Stimulated activated CD8-positive, alpha-beta memory T cell treated with anti-CD3 and anti-CD28 coated beads, Interleukin-4, amount 100 ng/mL, for 4 hours (primary cell): ENCODE measurements around the gene CDC42SE2.
A peak's percentile ranks its signal among the peaks of the same experiment; 100 is the strongest.
"Not testable (repeated sequence)": the region's sequence is repeated elsewhere in the genome, so short reads cannot be mapped to it uniquely, and the experiment has no call there.

Source experiments
- DNase-seq, 2 donors: peaks; one replicate each; pipeline ENCODE4 v3.0.0-alpha.2; 2020; ENCODE audit warnings: low read depth in 2 of 2, low spot score in 1 of 2

Gene CDC42SE2

DNA sequence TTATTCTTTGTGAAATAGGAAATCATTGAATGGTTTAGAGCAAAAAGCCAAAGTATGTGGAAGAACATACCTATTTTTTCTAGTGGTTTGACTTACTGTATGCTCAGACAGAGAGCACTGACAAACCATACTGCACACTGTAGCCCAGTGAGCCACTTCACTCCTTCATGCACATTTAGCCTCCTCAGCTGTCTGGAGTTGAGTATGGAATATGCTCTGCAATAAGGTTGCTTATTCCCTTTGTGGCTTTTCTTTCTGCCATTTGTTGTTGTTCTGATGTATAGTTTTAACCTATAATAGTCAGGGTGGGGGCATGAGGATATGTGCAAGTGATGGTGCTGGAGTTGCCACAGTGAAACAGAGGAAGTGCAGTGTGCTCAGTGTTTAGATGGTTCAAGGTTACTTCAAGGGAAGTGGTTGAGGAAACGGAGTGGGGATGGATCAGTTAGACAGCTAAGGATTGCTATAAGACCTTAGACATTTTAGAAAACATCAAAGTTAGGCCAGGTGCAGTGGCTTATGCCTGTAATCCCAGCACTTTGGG lies 100.7 kb downstream of the CDC42SE2 start:
- no peak for DNase-seq

DNA sequence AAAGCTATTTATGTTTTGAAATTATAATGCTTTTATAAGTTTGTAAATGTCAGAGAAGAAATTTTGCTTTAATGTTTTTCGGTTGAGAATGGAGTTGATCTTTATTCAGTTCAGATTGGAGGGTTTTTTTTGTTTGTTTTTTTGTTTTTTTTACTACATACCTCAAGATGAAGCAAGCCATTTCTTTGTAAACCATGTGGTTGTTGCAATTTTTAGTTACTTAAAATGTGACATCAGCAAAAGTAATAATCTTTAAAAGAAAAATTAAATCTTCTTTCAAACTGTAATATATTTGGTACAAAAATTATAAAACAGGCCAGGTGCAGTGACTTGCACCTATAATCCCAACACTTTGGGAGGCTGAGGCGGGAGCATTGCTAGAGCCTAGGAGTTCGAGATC lies 102.6 kb downstream of the CDC42SE2 start:
- DNase-seq, result no peak

DNA sequence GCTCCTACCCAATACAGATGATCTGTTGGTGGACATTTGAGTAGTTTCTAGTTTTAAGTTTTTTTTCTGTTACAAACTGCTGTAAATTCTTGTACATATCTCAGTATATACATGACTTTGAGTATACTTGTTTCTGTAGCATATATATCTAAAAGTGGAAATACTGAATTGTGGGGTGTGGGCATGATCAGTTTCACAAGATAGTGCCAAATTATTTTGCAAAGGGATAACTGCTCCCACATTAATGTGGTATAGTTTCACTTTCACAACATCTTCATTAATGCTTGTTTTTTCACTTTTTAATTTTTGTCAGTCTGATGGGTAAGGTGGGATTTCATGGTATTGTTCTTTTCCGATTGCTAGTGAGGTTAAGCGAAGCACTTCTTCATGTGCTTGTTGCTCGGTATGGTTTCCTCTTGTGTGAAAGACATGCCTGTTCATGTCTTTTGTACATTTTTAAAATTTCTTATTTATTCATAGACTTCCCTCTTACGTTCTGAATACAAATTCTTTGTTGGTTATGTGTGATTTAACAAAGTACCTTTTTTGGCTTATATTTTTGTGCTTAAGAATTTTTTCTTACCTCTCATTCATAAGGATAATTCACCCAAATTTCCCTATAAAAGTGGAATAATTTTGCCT lies 103.5 kb downstream of the CDC42SE2 start:
- no peak for DNase-seq

DNA sequence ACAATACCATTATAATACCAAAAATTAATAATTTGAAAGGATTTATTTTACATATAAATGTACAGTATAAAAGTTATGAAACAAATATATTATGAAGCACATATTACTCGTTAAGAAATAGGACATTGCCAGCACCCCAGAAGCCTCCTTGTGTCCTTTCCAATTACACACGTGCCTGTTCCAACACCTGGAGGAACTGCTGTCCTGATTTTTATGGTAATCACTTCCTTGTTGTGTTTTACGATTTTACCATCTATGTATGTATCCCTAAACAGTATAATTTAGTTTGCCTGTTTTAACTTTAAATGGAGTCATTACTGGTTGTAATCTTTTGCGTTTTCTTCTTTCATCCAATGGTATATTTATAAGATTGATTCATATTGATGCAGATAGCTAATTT lies 105.0 kb downstream of the CDC42SE2 start:
- no peak for DNase-seq

DNA sequence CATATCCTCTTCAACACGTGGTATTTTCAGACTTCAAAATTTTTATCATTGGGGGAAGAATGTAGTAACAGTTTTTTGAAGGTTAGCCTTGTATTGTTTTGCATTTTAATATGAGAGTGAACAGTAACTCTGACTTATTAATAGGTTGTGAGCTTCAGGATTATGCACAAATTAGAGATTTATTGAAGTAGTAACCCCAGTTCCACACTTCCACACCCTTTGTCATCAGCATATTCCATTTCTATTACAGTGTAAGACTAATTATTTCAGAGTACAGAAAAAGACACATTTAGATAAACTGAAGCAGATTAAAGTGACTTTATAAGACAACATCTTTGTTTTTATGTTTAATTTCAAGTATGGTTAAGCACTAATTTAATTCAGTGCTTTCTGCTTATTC lies 105.7 kb downstream of the CDC42SE2 start:
- no peak for DNase-seq

DNA sequence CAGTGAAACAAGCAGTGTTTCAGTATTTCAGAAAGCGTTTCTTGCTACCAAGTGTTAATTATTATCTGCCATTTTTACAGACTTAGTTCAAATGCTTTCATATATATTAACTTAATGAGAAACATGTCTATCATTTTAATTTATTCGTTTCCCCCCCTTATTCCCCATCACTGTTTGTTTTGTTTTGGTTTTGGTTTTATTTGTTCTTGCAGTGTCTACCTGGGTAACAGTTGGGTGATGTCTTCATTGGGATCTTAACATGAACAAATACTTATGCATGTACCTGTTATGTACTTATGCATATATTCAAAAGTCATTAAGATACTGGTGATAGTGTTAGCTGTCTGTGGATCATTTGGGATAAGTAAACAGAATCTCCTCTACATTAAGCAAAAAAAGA lies 108.0 kb downstream of the CDC42SE2 start:
- DNase-seq, result no peak

DNA sequence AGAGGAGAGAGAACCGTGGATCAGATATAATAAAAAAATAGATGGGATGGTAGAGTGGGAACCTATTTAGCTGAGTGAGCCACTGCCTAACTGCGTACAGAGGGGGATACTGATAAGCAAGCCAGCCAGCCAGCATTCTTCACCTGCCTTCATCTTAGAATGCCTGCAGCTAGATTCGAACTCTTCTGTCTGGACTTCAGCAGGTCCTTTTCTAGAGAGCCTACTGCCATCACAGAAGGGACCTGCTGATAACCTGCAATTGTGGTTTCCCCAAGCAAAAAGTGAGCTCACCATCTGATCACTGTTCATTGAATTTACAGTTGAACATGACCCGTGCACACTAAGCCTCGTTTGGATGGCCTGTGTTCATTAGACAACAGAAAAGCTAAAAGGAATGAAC lies 109.4 kb downstream of the CDC42SE2 start:
- DNase-seq, result no peak

DNA sequence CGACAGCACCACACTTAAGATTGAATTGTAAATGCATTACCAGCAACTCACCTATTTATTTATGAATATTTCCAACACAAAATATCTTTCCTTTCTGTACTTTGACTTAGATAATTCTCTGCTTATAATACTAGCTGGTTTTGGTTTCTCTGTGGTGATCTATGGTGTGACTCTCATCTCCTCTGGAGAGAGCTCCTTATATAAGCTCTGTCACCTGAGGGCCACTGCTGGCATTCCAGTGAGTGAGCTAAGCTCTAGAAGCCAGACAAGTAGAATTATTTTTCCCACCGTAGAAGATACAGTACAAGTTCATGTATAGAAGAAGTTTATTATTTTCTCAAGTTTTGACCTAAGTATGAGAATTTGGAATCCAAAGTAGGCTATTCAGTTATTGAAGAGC lies 111.5 kb downstream of the CDC42SE2 start:
- no peak for DNase-seq

DNA sequence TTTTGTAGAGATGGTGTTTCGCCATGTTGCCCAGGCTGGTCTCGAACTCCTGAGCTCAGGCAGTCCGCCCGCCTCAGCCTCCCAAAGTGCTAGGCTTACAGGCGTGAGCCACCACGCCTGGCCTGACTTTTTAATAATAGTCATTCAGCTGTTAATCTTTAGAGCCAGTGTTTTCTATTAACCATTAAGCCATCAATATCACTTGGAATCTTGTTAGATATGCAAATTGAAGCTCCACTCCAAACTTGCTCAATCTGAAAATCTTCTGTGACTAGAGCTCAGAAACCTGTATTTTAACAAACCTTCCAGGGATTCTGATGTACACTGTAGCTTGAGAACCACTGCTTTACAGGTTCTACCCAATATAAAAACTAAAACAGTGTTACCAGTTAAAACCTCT lies 113.5 kb downstream of the CDC42SE2 start:
- no peak for DNase-seq

DNA sequence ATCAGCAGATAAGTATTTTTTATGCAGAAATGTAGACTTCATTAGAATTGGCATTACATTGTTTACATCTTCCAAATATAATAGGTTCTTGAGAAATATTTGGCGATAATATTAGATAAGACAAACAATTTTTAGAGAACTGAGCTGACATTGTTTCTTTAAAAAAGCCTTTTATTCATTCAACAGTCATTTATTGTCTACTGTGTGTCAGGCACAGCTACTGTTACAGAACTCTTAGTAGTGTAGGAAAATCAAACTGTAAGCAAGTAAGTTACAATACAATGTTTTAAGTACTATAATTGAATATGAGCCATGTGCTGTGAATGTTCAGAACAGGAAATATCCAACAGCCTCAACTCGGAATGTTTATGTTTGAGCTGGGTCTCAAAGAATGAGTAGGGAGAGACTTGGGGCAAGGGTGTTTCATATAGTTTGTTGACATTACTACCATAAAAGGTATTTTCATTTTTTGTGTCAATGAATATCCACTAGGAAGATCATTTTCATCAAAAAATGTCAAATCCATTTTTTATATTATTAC lies 114.0 kb downstream of the CDC42SE2 start:
- no peak for DNase-seq

DNA sequence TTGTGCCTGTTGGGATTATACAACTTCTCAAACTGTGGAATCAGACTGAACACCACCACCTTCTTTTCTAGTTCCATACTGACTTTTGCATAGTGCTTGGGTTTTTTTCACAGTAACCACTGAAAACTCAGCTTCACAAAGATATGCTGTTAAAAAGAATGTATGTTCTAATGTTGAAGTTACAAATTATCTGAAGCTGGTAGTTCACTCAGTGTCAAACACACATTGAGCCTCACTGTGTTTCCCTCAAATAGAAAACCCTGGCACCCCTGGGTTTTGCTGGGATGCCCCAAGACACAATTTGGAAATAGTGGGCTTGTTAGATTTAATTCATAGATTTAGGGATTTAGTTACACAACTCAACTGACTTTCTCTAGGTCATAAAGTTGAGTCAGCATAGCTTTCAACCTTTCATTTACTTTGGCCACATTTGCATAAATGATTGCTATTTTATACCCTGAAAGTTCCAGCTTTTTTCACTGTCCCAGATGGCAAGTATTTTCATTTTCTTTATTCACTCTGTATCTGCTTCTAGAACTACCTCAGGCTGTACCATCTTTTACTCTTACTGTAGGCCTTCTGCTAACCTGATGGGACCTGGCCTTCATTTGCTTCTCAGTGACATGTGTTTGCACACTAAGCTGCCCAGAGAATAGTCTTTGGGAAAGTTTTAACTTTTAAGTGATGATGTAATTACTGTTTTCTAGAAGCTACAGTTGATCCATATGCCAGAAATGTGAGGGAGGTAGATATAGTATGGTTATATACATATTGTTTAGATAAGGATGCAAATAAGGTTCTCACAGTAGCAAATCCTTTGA lies 115.1 kb downstream of the CDC42SE2 start:
- no peak for DNase-seq

DNA sequence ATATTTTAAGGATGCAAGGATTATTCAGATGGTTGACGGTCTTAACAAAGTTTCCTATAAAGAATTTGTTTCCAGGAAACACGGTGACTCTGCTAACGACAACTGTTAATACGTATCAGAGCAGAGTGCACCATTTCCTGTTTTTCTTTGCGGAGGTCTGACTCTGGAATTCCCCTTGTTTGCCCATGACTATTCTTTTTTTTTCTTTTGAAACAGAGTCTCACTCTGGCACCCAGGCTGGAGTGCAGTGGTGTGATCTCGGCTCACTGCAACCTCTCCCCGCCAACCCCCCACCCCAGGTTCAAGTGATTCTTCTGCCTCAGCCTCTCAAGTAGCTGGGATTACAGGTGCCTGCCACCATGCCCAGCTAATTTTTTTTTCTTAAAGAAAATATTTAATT lies 115.9 kb downstream of the CDC42SE2 start:
- peak; percentile 28 to 62 for DNase-seq

DNA sequence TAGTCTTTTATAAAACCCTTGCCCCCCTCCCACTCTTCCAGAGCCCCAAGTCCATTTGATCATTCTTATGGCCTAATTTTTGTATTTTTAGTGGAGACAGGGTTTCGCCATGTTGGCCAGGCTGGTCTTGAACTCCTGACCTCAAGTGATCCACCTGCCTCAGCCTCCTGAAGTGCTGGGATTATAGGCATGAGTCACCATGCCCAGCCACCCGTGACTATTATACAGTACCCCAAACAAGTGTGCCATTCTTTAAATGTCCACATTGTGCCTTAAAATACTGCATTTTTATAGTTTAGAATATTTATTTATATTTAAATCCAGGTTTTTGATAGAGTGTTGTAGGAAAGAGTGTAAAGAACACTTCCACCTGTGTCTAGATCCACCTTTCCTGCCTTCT lies 116.4 kb downstream of the CDC42SE2 start:
- DNase-seq, result not testable (repeated sequence)

DNA sequence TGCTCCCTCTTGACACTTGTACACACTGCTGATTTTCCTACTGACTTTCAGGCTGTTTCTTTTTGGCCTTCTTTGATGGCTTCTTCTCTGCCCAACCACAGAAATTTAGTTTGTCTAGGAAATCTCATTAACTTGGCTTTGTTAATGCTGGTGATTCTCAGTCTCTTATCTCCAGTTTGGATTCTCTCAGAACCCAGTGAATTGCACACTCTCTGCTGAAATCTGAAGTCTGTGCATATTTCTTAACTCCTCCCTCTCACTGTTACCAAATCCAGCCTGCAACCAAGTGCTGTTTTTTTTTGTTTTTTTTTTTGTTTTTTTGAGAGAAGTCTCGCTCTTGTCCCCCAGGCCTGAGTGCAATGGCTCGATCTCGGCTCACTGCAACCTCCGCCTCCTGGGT lies 117.2 kb downstream of the CDC42SE2 start:
- no peak for DNase-seq

DNA sequence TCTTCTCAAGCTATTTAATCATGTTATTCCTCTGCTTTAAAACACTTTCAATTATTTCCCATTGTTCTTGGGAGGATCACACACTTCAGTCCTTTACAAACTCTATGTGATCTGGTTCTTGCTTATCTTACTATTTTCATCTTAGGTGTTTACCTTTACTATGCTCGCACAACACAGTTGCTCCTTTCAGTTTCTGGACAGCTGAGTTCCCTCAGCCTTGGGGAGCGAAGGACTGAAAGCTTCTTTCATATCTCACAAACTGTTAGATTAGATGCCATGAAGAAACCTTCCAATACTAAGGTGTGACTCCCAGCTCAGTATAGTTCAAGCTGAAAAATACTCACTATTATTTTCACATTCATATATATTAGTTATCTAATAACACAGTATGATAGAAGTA lies 117.9 kb downstream of the CDC42SE2 start:
- no peak for DNase-seq

DNA sequence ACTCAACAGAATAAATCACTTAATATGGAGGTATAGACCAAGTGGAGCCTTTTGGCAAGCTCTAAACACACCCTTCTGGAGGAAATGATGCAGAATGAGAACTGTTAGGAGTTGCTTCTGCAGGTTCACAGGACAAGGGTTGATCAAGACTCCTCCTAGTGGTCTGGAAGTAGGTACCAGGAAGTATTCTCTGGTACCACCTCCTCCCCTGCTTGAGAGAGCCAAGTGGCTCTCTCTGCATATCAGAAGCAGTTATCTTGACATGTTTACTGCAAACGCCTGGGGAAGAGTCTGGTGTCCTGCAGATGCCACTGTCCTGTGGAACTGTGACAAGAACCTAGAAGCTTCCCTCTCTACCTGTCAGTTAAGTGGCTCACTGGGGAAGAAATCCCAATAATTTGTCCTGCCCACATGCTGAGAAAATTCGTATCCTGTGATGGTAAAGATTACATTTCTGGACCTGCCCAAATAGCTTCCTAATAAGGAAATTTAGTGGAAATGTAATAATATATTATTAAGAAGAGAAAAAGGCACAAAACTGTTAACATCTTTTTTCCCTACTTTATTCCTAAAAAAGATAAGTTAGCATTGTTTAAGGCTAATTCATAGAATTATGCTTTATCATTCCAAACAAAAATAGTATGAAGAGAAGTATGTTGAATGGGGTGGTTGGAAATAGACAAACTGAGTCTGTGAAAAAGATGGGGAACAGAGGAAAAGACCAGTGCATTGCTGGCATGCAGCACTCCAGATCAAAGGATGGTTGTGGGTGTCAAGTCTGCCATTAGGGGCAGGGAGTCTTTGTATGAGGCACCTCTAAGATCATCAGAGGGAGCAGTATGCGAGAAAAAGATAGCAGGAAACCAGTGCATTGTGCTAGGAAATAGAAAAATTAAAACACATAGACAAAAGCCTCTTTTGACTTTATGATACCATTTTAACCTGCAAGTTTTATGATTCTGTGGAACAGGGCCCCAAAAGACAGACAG lies 118.8 kb downstream of the CDC42SE2 start:
- no peak for DNase-seq

DNA sequence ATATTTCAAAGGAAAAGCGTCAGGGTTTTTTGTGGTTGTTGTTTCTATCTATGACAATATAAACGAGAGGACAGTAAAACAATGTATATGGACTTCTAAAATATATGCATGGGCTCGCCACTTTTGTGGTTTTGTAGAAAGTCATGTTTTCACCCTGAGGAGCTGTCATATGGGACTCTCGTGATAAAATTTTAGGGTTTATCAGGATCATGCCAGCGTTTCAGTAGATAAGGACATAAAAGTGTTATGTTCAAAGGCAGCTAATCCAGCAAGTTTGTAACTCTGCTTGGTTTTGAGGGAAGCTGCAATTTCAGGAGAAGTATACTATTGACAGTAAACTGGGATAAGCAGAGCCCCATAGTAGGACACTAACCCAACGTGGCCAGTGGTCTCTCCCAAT lies 120.3 kb downstream of the CDC42SE2 start:
- no peak for DNase-seq

DNA sequence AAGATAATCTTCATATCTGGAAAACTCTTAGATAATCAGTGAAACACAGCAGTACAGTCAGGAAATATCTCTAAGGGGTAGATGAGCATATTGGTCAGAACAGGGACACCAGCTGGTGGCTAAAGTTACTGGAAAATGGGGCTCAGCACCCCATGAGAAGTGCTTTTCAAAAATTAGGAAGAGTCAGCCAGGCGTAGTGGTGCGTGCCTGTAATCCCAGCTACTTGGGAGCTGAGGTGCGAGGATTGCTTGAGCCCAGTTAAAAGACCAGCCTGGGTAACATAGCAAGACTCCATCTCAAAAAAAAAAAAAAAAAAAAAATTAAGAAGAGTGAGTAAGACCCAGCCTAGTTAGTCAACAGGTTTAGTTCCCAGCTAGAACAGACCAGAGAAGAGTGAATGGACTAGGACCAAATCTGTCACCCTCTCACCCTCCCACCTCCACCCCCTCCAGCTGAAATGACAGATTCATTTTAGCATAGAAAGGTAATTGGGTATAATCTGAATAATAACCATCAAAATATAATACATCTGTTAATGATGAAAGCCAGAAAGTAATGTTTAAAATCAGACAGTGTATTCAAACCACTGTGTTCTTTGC lies 120.9 kb downstream of the CDC42SE2 start:
- no peak for DNase-seq

DNA sequence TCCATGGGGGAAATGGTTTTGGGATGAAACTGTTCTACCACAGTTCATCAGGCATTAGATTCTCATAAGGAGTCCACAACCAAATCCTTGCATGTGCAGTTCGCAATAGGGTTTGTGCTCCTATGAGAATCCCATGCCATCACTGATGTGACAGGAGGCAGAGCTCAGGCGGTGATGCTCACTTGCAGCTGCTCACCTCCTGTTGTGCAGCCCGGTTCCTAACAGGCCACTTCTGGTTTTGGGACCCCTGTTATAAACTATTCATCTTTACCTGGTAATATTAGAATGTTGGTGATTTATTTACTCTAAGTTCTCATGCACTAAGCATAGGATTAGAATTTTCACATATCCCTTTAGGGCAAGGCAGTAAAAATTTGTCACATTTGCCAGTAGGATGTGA lies 122.3 kb downstream of the CDC42SE2 start:
- no peak for DNase-seq

DNA sequence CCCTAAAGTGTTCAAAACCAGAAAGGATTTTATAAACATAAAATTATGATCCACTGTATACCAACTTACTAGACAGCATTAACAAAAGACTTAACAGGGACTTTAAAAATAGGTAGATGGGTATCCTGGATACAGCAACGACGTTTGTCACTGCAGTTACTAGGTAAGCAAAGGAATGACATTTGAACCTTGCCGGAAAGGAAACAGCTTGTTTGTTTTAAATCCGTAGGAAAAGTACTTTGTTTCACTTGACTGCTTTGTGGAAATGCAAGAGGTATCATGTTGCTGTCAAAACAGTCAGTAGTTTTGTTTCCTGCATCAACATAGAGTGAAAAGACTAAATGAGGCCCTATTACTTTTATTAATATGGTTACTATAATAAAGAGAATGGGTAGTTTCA lies 122.9 kb downstream of the CDC42SE2 start:
- DNase-seq, result no peak

DNA sequence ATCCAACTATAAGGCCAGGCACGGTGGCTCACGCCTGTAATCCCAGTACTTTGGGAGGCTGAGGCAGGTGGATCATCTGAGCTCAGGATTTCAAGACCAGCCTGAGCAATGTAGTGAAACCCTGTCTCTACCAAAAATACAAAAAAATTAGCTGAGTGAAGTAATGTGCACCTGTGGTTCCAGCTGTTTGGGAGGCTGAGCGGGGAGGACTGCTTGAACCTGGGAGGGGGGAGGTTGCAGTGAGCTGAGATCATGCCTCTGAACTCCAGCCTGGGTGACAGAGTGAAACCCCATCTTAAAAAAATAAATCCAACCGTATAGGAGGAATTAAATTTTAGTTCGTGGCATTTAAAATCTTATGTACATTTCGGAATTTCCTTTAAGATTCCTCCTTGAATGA lies 123.4 kb downstream of the CDC42SE2 start:
- no peak for DNase-seq
